ENCODE results near the gene HDAC4. TPM values are rescaled to one million over a fixed set of nuclear protein-coding genes. Genes with fewer than 3 reads are reported as not detected.

The HDAC4 gene
- total and polyA plus RNA-seq, 2 of the 4 experiments (the other 2 are of a cell fraction) = 4.1 to 7.2 TPM

DNA sequence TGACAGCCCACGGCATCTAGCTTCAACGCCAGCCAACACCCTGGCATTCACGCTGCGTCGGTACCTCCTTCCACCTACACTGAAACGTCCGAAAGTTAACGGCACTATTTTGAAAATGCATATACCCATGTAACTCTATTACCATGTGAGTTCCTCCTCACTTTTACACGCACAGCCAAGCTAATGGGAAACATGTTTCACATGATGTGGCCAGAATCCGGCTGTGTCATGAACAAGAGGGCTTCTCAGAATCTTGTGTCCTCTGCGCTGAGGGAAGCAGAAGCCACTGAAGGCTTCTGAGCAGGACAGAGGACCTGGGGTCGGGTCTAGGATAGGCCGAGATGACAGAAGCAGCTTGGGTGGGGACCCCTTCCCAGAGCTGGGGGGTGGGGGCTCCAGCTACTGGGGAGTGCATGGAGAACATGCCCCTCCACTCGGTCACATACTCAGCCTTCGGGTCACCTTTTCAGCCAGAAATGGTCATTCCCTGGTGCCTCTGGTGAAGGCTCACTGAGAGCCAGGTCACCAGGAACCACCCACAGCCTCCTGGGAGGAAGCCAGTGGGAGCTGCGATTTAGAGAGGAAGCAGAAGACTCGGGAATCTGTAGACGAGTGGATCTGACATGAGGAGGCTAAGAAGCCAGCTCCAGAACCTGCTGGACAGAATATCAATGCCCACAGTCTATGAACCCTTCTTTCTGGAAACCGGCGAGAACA, 41.5 kb downstream of the HDAC4 start (continued):
- TF ChIP-seq POLR2A (IDR thresholded peaks at IDR 0.05; ENCODE audit: low read depth, low read length) = no peak

DNA sequence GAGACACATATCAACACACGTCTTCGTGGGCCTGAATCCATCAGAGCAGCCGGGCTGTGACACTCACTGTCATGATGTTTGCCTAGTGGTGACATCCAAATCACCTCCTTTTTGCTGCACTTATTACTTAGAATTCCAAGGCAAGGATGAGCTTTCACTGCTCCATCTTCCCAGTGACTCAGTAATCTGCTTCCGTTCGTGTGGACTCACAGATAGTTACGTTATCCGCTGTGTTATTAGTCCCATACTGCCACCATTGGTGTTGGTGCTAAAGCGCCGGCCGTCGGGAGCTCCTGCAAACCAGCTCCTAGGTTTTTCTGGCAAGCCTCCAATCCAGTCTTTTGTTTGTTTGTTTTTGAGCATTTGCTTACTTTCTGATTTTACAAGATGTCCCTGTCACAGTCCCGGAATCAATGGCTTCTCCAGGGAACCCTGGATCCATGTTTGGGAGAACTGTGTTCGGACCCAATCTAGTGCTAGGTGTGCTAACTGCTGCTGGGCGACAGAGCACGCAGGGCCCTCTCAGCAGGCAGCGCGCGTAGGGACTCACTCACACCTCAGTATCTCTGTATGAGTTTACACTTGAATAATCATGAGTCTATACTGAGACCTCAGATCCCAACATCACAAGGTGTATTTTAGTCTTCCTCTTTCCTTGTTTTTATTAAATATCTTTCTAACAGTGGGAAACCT, 42.6 kb downstream of the HDAC4 start:
- WGBS, 2 experiments (ENCODE audit: extremely low coverage in 2 of 2, insufficient read length in 1 of 2) = 86% methylated on average over 7 of the region's 18 CpGs; no CpG with 5 or more reads in 1 of the 2 experiments
- Histone ChIP-seq H2AK5ac (ENCODE audit: low read depth, low read length) (no peak overlapping the region), H3K4ac (ENCODE audit: low read depth, low read length) (peak overlapping the region; percentile 18; the same call in 1 of the 2 replicates), H2BK5ac (ENCODE audit: low read depth, low read length, poor library complexity, severe bottlenecking) (no peak overlapping the region), H4K8ac (ENCODE audit: low read depth in 2 of 2, low read length in 2 of 2) (no peak overlapping the region), H3K4me3 (ENCODE audit: insufficient read depth, low read depth, low read length) (no peak overlapping the region), H3K4me2 (ENCODE audit: low read depth, low read length) (no peak overlapping the region), H2BK15ac (ENCODE audit: low read depth, low read length) (no peak overlapping the region), H3K18ac (ENCODE audit: low read depth, low read length) (no peak overlapping the region), H4K5ac (ENCODE audit: low read depth, low read length) (no peak overlapping the region), H3K79me1 (ENCODE audit: low read depth in 1 of 2, low read length in 2 of 2) (peaks cover 43 to 71% of the 10 kb centered on the region in 2 experiments), H3K27me3 (ENCODE audit: control insufficient read depth, insufficient read depth, low read length) (no peaks in the 10 kb centered on the region), H3K23ac (ENCODE audit: low read depth, low read length) (peak overlapping the region; percentile 77; the same call in 1 of the 2 replicates), H2AFZ (replicated peaks; ENCODE audit: low read length, poor library complexity) (no peak overlapping the region), H2AK9ac (replicated peaks; ENCODE audit: low read depth, low read length, poor library complexity) (no peak overlapping the region), H4K20me1 (ENCODE audit: insufficient read depth, low read length) (peaks cover 15% of the 10 kb centered on the region), H2BK120ac (ENCODE audit: low read depth, low read length) (no peak overlapping the region), H3K14ac (replicated peaks; ENCODE audit: low read depth, low read length) (no peak overlapping the region), H2BK20ac (ENCODE audit: low read depth, low read length) (no peak overlapping the region), H3K9me3 (ENCODE audit: control insufficient read depth, insufficient read depth, low read length) (peaks cover 3% of the 10 kb centered on the region; the same call in 1 of the 2 replicates), H3K27ac (ENCODE audit: insufficient read depth, low read length) (no peak overlapping the region), H4K91ac (ENCODE audit: insufficient read depth, low read depth, low read length) (no peak overlapping the region), H3K4me1 (ENCODE audit: control insufficient read depth, insufficient read depth, low read length) (peaks cover 16% of the 10 kb centered on the region), H3K9ac (ENCODE audit: low read depth, low read length) (no peak overlapping the region), H3K56ac (ENCODE audit: extremely low read depth, insufficient read depth, low read length) (no peak overlapping the region), H3K36me3 (ENCODE audit: control insufficient read depth, insufficient read depth, low read length) (0 out of 2 replicates have a peak, but pooled peaks cover 2% of the 10 kb centered on the region), H3K9me1 (ENCODE audit: insufficient read depth, low read length) (peaks cover 9% of the 10 kb centered on the region)
- intact Hi-C loops (cut with micrococcal nuclease) = no loop called here
- BruUV-seq (replicated peaks) = no TSS peak
- in situ Hi-C loops (cut with MboI; ENCODE audit: low sequenced_read_pairs) = no loop called here
- dilution Hi-C loops (cut with HindIII; ENCODE audit: low sequenced_read_pairs, unreplicated experiment) = no loop called here
- ChIA-PET POLR2A (ENCODE audit: unreplicated experiment) (no interaction called here), CTCF (no interaction called here)
- ATAC-seq (ENCODE audit: low read depth) = no peak
- DNase-seq = peak; percentile 12
- TF ChIP-seq CEBPB (IDR thresholded peaks at IDR 0.05; ENCODE audit: low read depth, low read length) (no peak), MXI1 (IDR thresholded peaks at IDR 0.05; ENCODE audit: borderline replicate concordance, low read depth, low read length) (no peak), CHD1 (IDR thresholded peaks at IDR 0.05; ENCODE audit: low read depth, low read length) (no peak), RFX5 (IDR thresholded peaks at IDR 0.05; ENCODE audit: low read depth, low read length) (no peak), MAFK (IDR thresholded peaks at IDR 0.05; ENCODE audit: low read depth, low read length) (no peak), NFE2L2 (IDR thresholded peaks at IDR 0.05; ENCODE audit: low read depth, low read length) (no peak), FOS (IDR thresholded peaks at IDR 0.05; ENCODE audit: low read depth, low read length) (no peak), RAD21 (IDR thresholded peaks at IDR 0.05; ENCODE audit: low read length) (no peak)
- TF ChIP-seq, protein P1, sequence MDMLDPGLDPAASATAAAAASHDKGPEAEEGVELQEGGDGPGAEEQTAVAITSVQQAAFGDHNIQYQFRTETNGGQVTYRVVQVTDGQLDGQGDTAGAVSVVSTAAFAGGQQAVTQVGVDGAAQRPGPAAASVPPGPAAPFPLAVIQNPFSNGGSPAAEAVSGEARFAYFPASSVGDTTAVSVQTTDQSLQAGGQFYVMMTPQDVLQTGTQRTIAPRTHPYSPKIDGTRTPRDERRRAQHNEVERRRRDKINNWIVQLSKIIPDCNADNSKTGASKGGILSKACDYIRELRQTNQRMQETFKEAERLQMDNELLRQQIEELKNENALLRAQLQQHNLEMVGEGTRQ (IDR thresholded peaks at IDR 0.05; ENCODE audit: low read depth, low read length) = no peak
- TF ChIP-seq, protein P2, sequence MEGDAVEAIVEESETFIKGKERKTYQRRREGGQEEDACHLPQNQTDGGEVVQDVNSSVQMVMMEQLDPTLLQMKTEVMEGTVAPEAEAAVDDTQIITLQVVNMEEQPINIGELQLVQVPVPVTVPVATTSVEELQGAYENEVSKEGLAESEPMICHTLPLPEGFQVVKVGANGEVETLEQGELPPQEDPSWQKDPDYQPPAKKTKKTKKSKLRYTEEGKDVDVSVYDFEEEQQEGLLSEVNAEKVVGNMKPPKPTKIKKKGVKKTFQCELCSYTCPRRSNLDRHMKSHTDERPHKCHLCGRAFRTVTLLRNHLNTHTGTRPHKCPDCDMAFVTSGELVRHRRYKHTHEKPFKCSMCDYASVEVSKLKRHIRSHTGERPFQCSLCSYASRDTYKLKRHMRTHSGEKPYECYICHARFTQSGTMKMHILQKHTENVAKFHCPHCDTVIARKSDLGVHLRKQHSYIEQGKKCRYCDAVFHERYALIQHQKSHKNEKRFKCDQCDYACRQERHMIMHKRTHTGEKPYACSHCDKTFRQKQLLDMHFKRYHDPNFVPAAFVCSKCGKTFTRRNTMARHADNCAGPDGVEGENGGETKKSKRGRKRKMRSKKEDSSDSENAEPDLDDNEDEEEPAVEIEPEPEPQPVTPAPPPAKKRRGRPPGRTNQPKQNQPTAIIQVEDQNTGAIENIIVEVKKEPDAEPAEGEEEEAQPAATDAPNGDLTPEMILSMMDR (conservative IDR thresholded peaks at IDR 0.05; ENCODE audit: low read depth, low read length) = no peak
- TF ChIP-seq, protein P3, sequence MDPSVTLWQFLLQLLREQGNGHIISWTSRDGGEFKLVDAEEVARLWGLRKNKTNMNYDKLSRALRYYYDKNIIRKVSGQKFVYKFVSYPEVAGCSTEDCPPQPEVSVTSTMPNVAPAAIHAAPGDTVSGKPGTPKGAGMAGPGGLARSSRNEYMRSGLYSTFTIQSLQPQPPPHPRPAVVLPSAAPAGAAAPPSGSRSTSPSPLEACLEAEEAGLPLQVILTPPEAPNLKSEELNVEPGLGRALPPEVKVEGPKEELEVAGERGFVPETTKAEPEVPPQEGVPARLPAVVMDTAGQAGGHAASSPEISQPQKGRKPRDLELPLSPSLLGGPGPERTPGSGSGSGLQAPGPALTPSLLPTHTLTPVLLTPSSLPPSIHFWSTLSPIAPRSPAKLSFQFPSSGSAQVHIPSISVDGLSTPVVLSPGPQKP (IDR thresholded peaks at IDR 0.05; ENCODE audit: borderline replicate concordance, low read depth, low read length) = no peak

Measured in IMR-90 (cell line).